H1 (cell line): ENCODE results near the gene CMTM2. TPM values are rescaled to one million over a fixed set of nuclear protein-coding genes. Genes with fewer than 3 reads are reported as not detected.

Experiments used
- ASH2L ChIP-seq: fragments of 200-600, 300-600 bp; sonication (generic); IDR thresholded peaks from one replicate; pipeline ENCODE4 v1.7.1; 2017; ENCODE audit warnings: low read length
- CHD7 ChIP-seq: fragments of 300-600 bp; sonication (generic); IDR thresholded peaks from 2 replicates; pipeline ENCODE4 v1.7.1; 2012; ENCODE audit warnings: low read length, moderate library complexity, mild to moderate bottlenecking, inconsistent platforms; ENCODE audit not compliant: insufficient replicate concordance
- RAD21 ChIP-seq, 2 experiments: IDR thresholded peaks in 1 of 2; conservative IDR thresholded peaks in 1 of 2; 2 replicates each; pipeline ENCODE4 v1.6.1; 2011; ENCODE audit warnings: low read depth in 2 of 2, low read length in 2 of 2, improper control_type of control experiment in 1 of 2, inconsistent platforms in 1 of 2, mild to moderate bottlenecking in 1 of 2, moderate library complexity in 1 of 2
- SAP30 ChIP-seq: fragments of 300-600 bp; sonication (generic); IDR thresholded peaks from 2 replicates; pipeline ENCODE4 v1.7.1; 2012; ENCODE audit warnings: low read length, moderate library complexity, mild to moderate bottlenecking, inconsistent platforms; ENCODE audit not compliant: insufficient read depth, insufficient replicate concordance
- polyA plus RNA-seq, 7 experiments: library from polyadenylated mRNA; depleted of rRNA in 3 of 7; stranded (reverse) in 5 of 7; unstranded in 2 of 7; fragments of >200 nt in 5 of 7; fragments of 200-250 nt in 2 of 7; gene quantifications; 1 replicate in 5 of 7; 2 replicates in 1 of 7; 4 replicates in 1 of 7; pipeline versions ENCODE4 v1.2.1 to v1.2.3, GENCODE V29; 2011 to 2013; ENCODE audit warnings: missing spikeins in 2 of 7, mixed read lengths in 2 of 7
- total RNA-seq: library from RNA; stranded (reverse); fragmentation: NEBNext Ultra II Directional; extraction: Animal tissue kit (Norgen Biotek cat#: 25700); gene quantifications from 2 replicates; pipeline ENCODE4 v1.2.1, GENCODE V29; 2021

The CMTM2 gene
- total and polyA plus RNA-seq, 2 of the 8 experiments (the other 6 are each of a cell fraction or from before 2014, with no cell fraction given): not detected

GRCh38 chr16:66614161-66614802 lies 35.0 kb downstream of the CMTM2 start (continued):
- no peak for TF ChIP-seq CHD7
- no peak for TF ChIP-seq RAD21 (IDR thresholded peaks at IDR 0.05 in 1 of 2, conservative IDR thresholded peaks at IDR 0.05 in 1 of 2; ENCODE audit: low read depth in 2 of 2, low read length in 2 of 2)
- no peak for TF ChIP-seq SAP30
- TF ChIP-seq ASH2L: no peak
